Esophagus muscularis mucosa (tissue), 4 donors: ENCODE measurements around the gene TIMM29. TPM values are rescaled to one million over a fixed set of nuclear protein-coding genes. Genes with fewer than 3 reads are reported as not detected.

Source experiments
- DNase-seq: peaks from one replicate; pipeline ENCODE4 v3.0.0-alpha.2; 2017; ENCODE audit errors: extremely low spot score
- H3K27ac ChIP-seq, 4 donors: fragments of 200-600 bp; sonication (generic); replicated peaks in 1 of 4; 1 replicate in 3 of 4; 2 replicates in 1 of 4; pipeline ENCODE4 v1.5.1; 2016 to 2019; ENCODE audit warnings: mild to moderate bottlenecking in 1 of 4
- H3K27me3 ChIP-seq, 4 donors: fragments of 200-600 bp; sonication (generic); one replicate each; pipeline versions ENCODE4 v1.5.1 to v1.6.0; 2016 to 2019
- H3K36me3 ChIP-seq, 4 donors: fragments of 200-600 bp; sonication (generic); one replicate each; pipeline ENCODE4 v1.5.1; 2016 to 2019
- H3K4me1 ChIP-seq, 4 donors: fragments of 200-600 bp; sonication (generic); one replicate each; pipeline ENCODE4 v1.5.1; 2016 to 2019
- H3K4me3 ChIP-seq, 4 donors: fragments of 200-600 bp; sonication (generic); 1 replicate in 2 of 4; 2 replicates in 2 of 4; pipeline ENCODE4 v1.5.1; 2016 to 2019; ENCODE audit warnings: mild to moderate bottlenecking in 4 of 4, moderate library complexity in 1 of 4
- H3K9me3 ChIP-seq, 4 donors: fragments of 200-600 bp; sonication (generic); 1 replicate in 3 of 4; 2 replicates in 1 of 4; pipeline ENCODE4 v1.5.1; 2016 to 2019
- EP300 ChIP-seq: sonication (generic); formaldehyde crosslinking; IDR thresholded peaks from one replicate; pipeline ENCODE4 v1.6.1; 2017; ENCODE audit warnings: antibody characterized with exemption
- POLR2A ChIP-seq: fragments of 450-650 bp; IDR thresholded peaks from one replicate; pipeline ENCODE4 v1.6.1; 2017; ENCODE audit warnings: antibody characterized with exemption, moderate library complexity, mild to moderate bottlenecking, low read depth
- POLR2AphosphoS5 ChIP-seq, 2 donors: sonication (generic); formaldehyde crosslinking; IDR thresholded peaks; one replicate each; pipeline ENCODE4 v1.6.1; 2017; ENCODE audit warnings: antibody characterized with exemption in 2 of 2
- WGBS: methylation state at CpG from one replicate; pipeline ENCODE4 v1.1.5; 2018; 5-methylcytosine and 5-hydroxymethylcytosine counted together
- intact Hi-C: fragments of 100-400 bp; cut with DNase I; formaldehyde crosslinking; loops from one replicate; pipeline ENCODE4 v1.15.1; 2023
- total RNA-seq, 4 donors: library from RNA; depleted of rRNA; stranded (reverse); fragments of >200 nt; gene quantifications; one replicate each; pipeline versions ENCODE4 v1.1.0 to v1.2.1, GENCODE V29; 2016
- TF ChIP-seq, protein P1 (sequence below), 3 experiments: fragments of 200-600 bp in 2 of 3; fragments of 450-650 bp in 1 of 3; sonication (generic) in 2 of 3; IDR thresholded peaks; one replicate each; pipeline ENCODE4 v1.5.1; 2017 to 2019; ENCODE audit warnings: antibody characterized with exemption in 3 of 3, mild to moderate bottlenecking in 2 of 3, moderate library complexity in 1 of 3

Gene TIMM29
- total RNA-seq, 4 donors from 2014 or later: 32.6 to 58.7 (median 45.9) TPM

- H3K4me3 ChIP-seq: no peak overlapping the region
- 80% methylated on average over 6 of the region's 6 CpGs for WGBS
- DNase-seq: no peak
- intact Hi-C loops: no loop called here
- no peaks in the 10 kb centered on the region for H3K27me3 ChIP-seq
- no peak overlapping the region for H3K27ac ChIP-seq
- H3K4me1 ChIP-seq: peaks cover 14 to 43% (median 29%) of the 10 kb centered on the region in 4 donors
- TF ChIP-seq POLR2A: no peak
- TF ChIP-seq, protein P1, sequence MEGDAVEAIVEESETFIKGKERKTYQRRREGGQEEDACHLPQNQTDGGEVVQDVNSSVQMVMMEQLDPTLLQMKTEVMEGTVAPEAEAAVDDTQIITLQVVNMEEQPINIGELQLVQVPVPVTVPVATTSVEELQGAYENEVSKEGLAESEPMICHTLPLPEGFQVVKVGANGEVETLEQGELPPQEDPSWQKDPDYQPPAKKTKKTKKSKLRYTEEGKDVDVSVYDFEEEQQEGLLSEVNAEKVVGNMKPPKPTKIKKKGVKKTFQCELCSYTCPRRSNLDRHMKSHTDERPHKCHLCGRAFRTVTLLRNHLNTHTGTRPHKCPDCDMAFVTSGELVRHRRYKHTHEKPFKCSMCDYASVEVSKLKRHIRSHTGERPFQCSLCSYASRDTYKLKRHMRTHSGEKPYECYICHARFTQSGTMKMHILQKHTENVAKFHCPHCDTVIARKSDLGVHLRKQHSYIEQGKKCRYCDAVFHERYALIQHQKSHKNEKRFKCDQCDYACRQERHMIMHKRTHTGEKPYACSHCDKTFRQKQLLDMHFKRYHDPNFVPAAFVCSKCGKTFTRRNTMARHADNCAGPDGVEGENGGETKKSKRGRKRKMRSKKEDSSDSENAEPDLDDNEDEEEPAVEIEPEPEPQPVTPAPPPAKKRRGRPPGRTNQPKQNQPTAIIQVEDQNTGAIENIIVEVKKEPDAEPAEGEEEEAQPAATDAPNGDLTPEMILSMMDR (IDR thresholded peaks at IDR 0.05): no peak
- no peak for TF ChIP-seq POLR2AphosphoS5 (IDR thresholded peaks at IDR 0.05)
- no peaks in the 10 kb centered on the region for H3K36me3 ChIP-seq
- H3K9me3 ChIP-seq: no peaks in the 10 kb centered on the region
Measured at GRCh38 chr19:10965398-10965797, 36.8 kb downstream of the TIMM29 start.

- no peak for TF ChIP-seq POLR2A
- TF ChIP-seq POLR2AphosphoS5 (IDR thresholded peaks at IDR 0.05): no peak
- Histone ChIP-seq H3K27me3 (no peaks in the 10 kb centered on the region), H3K4me3 (no peak overlapping the region), H3K36me3 (no peaks in the 10 kb centered on the region), H3K4me1 (peaks cover 14 to 41% (median 28%) of the 10 kb centered on the region in 4 donors), H3K9me3 (no peaks in the 10 kb centered on the region), H3K27ac (no peak overlapping the region)
- 89% methylated on average over 8 of the region's 8 CpGs for WGBS
- DNase-seq: no peak
- intact Hi-C loops: no loop called here
Measured at GRCh38 chr19:10966809-10967208, 38.2 kb downstream of the TIMM29 start.

DNA sequence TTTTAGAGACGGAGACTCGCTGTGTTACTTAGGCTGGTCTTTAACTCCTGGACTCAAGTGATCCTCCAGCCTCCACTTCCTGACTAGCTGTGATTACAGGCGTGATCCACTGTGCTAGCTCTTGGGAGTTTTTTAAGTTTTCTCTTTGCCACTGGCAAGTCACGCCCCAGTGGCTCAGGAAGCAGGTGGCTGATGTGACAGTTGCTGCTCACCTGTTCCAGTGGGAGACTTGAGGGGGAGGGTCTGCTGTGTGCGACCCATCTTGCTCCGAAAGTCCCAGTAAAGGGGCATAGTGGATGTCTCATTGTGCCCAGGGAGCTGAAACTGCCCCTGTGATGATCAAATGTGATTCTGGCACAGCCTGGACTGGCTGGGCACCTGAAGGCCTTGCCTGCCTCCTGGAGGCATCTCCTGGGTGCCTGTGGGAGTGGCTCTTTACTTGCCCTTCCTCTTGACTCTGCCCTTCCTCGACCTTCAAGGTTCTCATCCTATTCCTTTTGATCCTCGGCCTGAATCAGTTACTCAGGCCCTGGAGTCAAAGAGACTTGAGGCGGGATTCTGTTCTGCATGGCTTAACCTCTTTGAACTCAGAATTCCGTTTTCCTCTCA is 40.0 kb downstream of the TIMM29 start:
- H3K36me3 ChIP-seq: no peaks in the 10 kb centered on the region
- H3K4me1 ChIP-seq: peaks cover 0 to 24% (median 11%) of the 10 kb centered on the region in 4 donors
- H3K27me3 ChIP-seq: no peaks in the 10 kb centered on the region
- DNase-seq: no peak
- H3K27ac ChIP-seq: no peak overlapping the region
- TF ChIP-seq POLR2A (no peak), EP300 (no peak), POLR2AphosphoS5 (IDR thresholded peaks at IDR 0.05) (no peak)
- TF ChIP-seq, protein P1 (IDR thresholded peaks at IDR 0.05): no peak
- intact Hi-C loops: no loop called here
- 84% methylated on average over 10 of the region's 10 CpGs for WGBS
- H3K9me3 ChIP-seq: no peaks in the 10 kb centered on the region
- H3K4me3 ChIP-seq: no peak overlapping the region

DNA sequence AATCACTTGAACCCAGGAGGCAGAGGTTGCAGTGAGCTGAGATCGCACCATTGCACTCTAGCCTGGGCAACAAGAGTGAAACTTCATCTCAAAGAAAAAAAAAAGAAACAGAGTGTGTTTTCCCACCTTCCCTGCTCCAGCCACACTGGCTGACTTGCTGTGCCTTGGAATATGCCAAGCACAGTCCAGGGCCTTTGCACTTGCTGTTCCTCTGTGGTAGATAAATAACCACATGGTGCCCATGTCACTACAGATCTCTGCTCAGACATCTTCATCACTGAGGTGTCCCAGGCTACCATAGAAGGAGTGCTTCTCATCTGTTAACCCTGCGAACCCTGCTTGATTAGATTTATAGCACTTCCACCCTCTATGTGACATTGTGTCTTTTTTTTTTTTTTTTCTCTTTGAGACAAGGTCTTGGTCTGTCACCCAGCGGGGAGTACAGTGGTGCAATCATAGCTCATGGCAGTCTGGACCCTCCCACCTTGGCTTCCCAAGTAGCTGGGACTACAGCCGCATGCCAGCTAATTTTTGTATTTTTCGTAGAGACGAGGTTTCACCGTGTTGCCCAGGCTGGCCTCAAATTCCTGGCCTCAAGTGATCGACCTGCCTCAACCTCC is 42.6 kb downstream of the TIMM29 start:
- no peaks in the 10 kb centered on the region for H3K36me3 ChIP-seq
- WGBS: 90% methylated on average over 8 of the region's 8 CpGs
- TF ChIP-seq POLR2AphosphoS5 (IDR thresholded peaks at IDR 0.05): no peak
- TF ChIP-seq, protein P1 (IDR thresholded peaks at IDR 0.05): no peak
- no peak for TF ChIP-seq POLR2A
- TF ChIP-seq EP300: no peak
- H3K4me1 ChIP-seq: peaks cover 15 to 33% (median 24%) of the 10 kb centered on the region in 4 donors
- no peak overlapping the region for H3K27ac ChIP-seq
- DNase-seq: no peak
- H3K4me3 ChIP-seq: no peak overlapping the region
- intact Hi-C loops: no loop called here
- H3K27me3 ChIP-seq: no peaks in the 10 kb centered on the region
- no peaks in the 10 kb centered on the region for H3K9me3 ChIP-seq

GRCh38 chr19:10975374-10976130 is 46.9 kb downstream of the TIMM29 start:
- H3K9me3 ChIP-seq: no peaks in the 10 kb centered on the region

More at GRCh38 chr19:10975374-10976130, 46.9 kb downstream of the TIMM29 start:
- no peak for DNase-seq
- intact Hi-C loops: loop anchor here (5.0 kb wide), 1 partner anchor 33 kb away; no protein-coding TSS in a partner anchor
- no peaks in the 10 kb centered on the region for H3K27me3 ChIP-seq
- H3K4me3 ChIP-seq: peak overlapping the region; percentile 5 to 45 (median 22)
- H3K27ac ChIP-seq: peak overlapping the region; percentile 67 to 81 (median 68)
- TF ChIP-seq POLR2AphosphoS5 (IDR thresholded peaks at IDR 0.05): peak in 1 of 2 donors; percentile 9
- TF ChIP-seq, protein P1 (IDR thresholded peaks at IDR 0.05): no peak
- 57% methylated on average over 19 of the region's 19 CpGs for WGBS
- peaks cover 26 to 48% (median 43%) of the 10 kb centered on the region in 4 donors for H3K4me1 ChIP-seq
- no peaks in the 10 kb centered on the region for H3K36me3 ChIP-seq
